HG03039 (cell line): ENCODE results near the gene USP21.

Experiments
- ATAC-seq: cut with Tn5 transposase; IDR thresholded peaks from one replicate; pipeline ENCODE4 v1.9.1; 2021; ENCODE audit warnings: mild to moderate bottlenecking, moderate library complexity; ENCODE audit not compliant: unreplicated experiment

USP21 gene

DNA sequence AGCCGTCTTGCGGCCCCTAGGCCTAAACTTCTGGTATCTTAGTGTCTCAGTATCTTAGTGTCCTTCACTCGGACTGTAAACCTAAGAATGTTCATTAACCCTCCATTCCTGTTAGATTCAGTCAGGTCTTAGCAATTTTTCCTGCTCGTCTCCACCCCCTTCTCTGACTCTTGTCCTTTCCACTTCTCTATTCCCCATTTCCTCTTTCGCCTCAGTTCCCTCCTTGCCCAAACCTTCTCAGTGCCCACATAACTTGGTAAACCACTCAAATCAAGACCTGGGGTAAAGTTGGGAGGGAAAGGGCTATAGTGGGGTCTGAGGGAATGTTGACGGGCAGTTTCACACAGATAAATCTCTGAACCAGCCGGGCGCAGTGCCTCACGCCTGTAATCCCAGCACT, 55.1 kb downstream of the USP21 start:
- ATAC-seq: no peak

DNA sequence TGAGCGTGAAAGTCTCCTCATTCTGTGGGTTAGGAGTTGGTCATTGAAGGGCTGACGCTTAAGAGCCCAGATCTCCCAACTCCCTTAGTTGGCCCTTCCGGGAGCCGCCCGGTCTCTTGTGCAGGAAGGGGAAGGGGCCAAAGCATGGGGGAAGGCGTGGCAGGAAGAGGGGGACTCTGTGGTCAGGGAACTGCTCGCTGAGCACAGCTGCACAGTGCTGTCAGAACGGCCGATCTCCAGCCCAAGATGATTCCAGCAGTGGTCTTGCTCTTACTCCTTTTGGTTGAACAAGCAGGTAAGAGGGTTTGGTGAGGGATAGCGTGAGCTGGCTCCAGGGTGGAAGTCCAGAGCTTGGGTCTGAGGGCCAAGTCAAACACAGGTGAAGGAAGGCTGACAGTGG, 55.8 kb downstream of the USP21 start, which contains the start of gene FCER1G:
Gene FCER1G (plus strand): TSS at position 220 of the 400 bp plus-strand sequence. CDS start 27 bp downstream, at position 247.
- no peak for ATAC-seq
